Measurements from ENCODE around the gene RET.

DNA sequence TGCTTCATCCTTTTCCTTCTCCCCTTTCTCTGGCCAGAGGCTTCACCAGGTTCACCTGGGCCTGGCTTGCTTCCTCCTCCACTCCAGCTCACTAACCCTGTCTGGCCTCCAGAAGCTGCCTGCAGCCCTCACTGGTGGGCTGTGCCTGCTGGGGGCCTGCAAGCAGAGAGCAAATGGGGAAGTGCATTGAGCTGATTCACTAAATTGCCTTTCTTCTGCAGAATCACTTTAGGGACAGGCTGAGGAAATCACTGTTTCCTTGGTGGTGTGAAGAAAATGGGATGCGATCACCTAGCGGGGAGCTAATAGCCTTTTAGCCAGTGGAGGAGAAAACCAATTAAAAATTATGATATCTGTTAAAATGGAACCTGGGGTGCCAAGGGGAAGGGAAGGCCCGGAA is 3.0 kb downstream of the RET start:
- no peak for TF ChIP-seq EZH2 (IDR thresholded peaks at IDR 0.05)
- no peak for TF ChIP-seq POLR2AphosphoS5 (IDR thresholded peaks at IDR 0.05; ENCODE audit: borderline replicate concordance, low read depth, low read length)
- TF ChIP-seq FOXP2 (optimal IDR thresholded peaks at IDR 0.05; ENCODE audit: control extremely low read depth, extremely low read length, insufficient read depth) = no peak
